Karpas-422 (cell line): ENCODE data around the gene PGLYRP1. TPM values are rescaled to one million over a fixed set of nuclear protein-coding genes. Genes with fewer than 3 reads are reported as not detected.

Experiments used
- DNase-seq: peaks from one replicate; pipeline ENCODE4 v3.0.0-alpha.2; 2015
- H2AFZ ChIP-seq: fragments of 200-600 bp; sonication (generic); 2 replicates; pipeline ENCODE4 v1.6.1; 2014; ENCODE audit warnings: antibody characterized with exemption, low read length, mixed read lengths
- H3K27ac ChIP-seq: fragments of 200-600 bp; sonication (generic); 2 replicates; pipeline ENCODE4 v1.5.1; 2014; ENCODE audit warnings: mild to moderate bottlenecking, low read length, moderate library complexity
- H3K27me3 ChIP-seq: fragments of 200-600 bp; sonication (generic); 2 replicates; pipeline ENCODE4 v1.6.1; 2014; ENCODE audit warnings: low read length, mixed read lengths
- H3K36me3 ChIP-seq: fragments of 200-600 bp; sonication (generic); 2 replicates; pipeline ENCODE4 v1.6.1; 2014; ENCODE audit warnings: low read length, mixed read lengths; ENCODE audit not compliant: insufficient read depth
- H3K4me1 ChIP-seq: fragments of 200-600 bp; sonication (generic); 2 replicates; pipeline ENCODE4 v1.6.1; 2014; ENCODE audit warnings: mild to moderate bottlenecking, low read length, mixed read lengths
- H3K4me2 ChIP-seq: fragments of 200-600 bp; sonication (generic); 2 replicates; pipeline ENCODE4 v1.6.1; 2014; ENCODE audit warnings: low read length, low read depth, mild to moderate bottlenecking; ENCODE audit not compliant: poor library complexity, severe bottlenecking
- H3K4me3 ChIP-seq: fragments of 200-600 bp; sonication (generic); 2 replicates; pipeline ENCODE4 v1.5.1; 2014; ENCODE audit warnings: mild to moderate bottlenecking, antibody characterized with exemption, low read length, mixed read lengths
- H3K79me2 ChIP-seq: fragments of 200-600 bp; sonication (generic); 2 replicates; pipeline ENCODE4 v1.6.1; 2014; ENCODE audit warnings: mild to moderate bottlenecking, low read length, mixed read lengths
- H3K9ac ChIP-seq: fragments of 200-600 bp; sonication (generic); 2 replicates; pipeline ENCODE4 v1.6.0; 2014; ENCODE audit warnings: low read length
- H3K9me2 ChIP-seq: fragments of 200-600 bp; sonication (generic), shearing (Covaris generic); replicated peaks from 2 replicates; pipeline ENCODE4 v1.6.0; 2014; ENCODE audit warnings: mild to moderate bottlenecking, low read length, moderate library complexity; ENCODE audit not compliant: insufficient read depth
- H3K9me3 ChIP-seq: fragments of 300-700, 200-600 bp; sonication (generic); 2 replicates; pipeline ENCODE4 v1.6.1; 2014; ENCODE audit warnings: low read length, mixed read lengths
- H4K20me1 ChIP-seq: fragments of 200-600 bp; sonication (generic); 2 replicates; pipeline ENCODE4 v1.6.1; 2014; ENCODE audit warnings: mild to moderate bottlenecking, antibody characterized with exemption, low read length, low read depth; ENCODE audit not compliant: insufficient read depth
- total RNA-seq: library from RNA; depleted of rRNA; stranded (reverse); fragments of >200 nt; shearing (Covaris generic); gene quantifications from 2 replicates; pipeline ENCODE4 v1.2.3, GENCODE V29; 2014; ENCODE audit warnings: low replicate concordance

PGLYRP1 gene
- total RNA-seq, 1 experiment from 2014 or later, result not detected

GRCh38 chr19:46060012-46060411 is 37.2 kb upstream of the PGLYRP1 start:
- no peak overlapping the region for H3K4me2 ChIP-seq
- H3K4me3 ChIP-seq, result no peak overlapping the region
- no peaks in the 10 kb centered on the region for H3K36me3 ChIP-seq
- H2AFZ ChIP-seq, result no peak overlapping the region
- no peaks in the 10 kb centered on the region for H4K20me1 ChIP-seq
- no peak overlapping the region for H3K27ac ChIP-seq
- no peak for DNase-seq
- H3K27me3 ChIP-seq, result no peaks in the 10 kb centered on the region
- H3K9ac ChIP-seq, result no peak overlapping the region
- H3K4me1 ChIP-seq, result no peaks in the 10 kb centered on the region
- no peaks in the 10 kb centered on the region for H3K9me2 ChIP-seq
- H3K79me2 ChIP-seq, result no peaks in the 10 kb centered on the region
- H3K9me3 ChIP-seq, result no peaks in the 10 kb centered on the region

DNA sequence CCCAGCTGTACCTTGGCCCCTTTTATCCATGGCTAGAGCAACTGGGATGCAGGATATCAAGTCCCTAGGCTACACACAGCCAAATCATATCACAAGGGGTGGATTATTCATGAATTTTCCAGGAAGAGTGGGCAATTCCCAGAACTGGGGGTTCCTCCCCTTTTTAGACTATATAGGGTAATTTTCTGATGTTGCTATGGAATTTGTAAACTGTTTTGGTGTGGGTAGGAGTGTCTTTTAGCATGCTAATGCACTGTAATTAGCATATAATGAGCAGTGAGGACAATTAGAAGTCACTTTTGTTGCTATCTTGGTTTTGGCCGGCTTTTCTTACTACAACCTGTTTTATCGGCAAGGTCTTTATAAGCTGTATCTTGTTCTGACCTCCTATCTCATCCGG is 35.9 kb upstream of the PGLYRP1 start:
- Histone ChIP-seq H3K4me2 (no peak overlapping the region), H3K9ac (no peak overlapping the region), H3K79me2 (no peaks in the 10 kb centered on the region), H3K4me1 (no peaks in the 10 kb centered on the region), H4K20me1 (no peaks in the 10 kb centered on the region), H3K9me2 (no peaks in the 10 kb centered on the region), H3K27ac (no peak overlapping the region), H3K27me3 (no peaks in the 10 kb centered on the region), H3K36me3 (no peaks in the 10 kb centered on the region), H2AFZ (no peak overlapping the region), H3K4me3 (no peak overlapping the region), H3K9me3 (no peaks in the 10 kb centered on the region)
- no peak for DNase-seq

DNA sequence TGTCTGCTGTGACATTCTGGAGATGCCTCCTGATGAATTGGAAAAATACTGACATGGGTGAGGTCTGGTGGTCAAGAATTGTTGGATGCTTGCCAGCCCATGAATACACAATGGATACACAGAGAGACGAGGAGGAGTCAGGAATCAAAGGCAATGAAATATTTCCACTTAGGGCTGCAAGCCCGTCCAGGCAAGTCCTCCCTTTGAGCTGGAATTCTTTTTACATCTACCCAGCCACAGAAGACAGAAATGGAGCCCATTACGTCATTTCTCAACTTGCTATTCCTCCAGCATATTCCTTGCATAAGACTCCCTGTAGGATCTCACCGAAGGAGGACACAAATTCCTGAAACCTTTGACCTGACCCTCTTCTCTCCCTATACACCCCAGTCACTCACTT is 33.7 kb upstream of the PGLYRP1 start:
- Histone ChIP-seq H3K36me3 (no peaks in the 10 kb centered on the region), H3K9me2 (no peaks in the 10 kb centered on the region)

GRCh38 chr19:46052896-46053295 is 30.0 kb upstream of the PGLYRP1 start:
- H3K27ac ChIP-seq, result no peak overlapping the region
- H3K27me3 ChIP-seq, result no peaks in the 10 kb centered on the region
- no peak overlapping the region for H2AFZ ChIP-seq
- H3K9ac ChIP-seq, result no peak overlapping the region
- H3K4me1 ChIP-seq, result no peaks in the 10 kb centered on the region
- DNase-seq, result no peak
- H3K4me3 ChIP-seq, result no peak overlapping the region
- H3K79me2 ChIP-seq, result no peaks in the 10 kb centered on the region
- no peaks in the 10 kb centered on the region for H3K9me2 ChIP-seq
- H3K36me3 ChIP-seq, result no peaks in the 10 kb centered on the region
- no peaks in the 10 kb centered on the region for H3K9me3 ChIP-seq
- H4K20me1 ChIP-seq, result no peaks in the 10 kb centered on the region
- no peak overlapping the region for H3K4me2 ChIP-seq

More for the DNA sequence above, 33.7 kb upstream of the PGLYRP1 start:
- Histone ChIP-seq H3K4me2 (no peak overlapping the region), H2AFZ (no peak overlapping the region), H3K79me2 (no peaks in the 10 kb centered on the region), H3K9me3 (no peaks in the 10 kb centered on the region), H3K4me3 (no peak overlapping the region), H3K27me3 (no peaks in the 10 kb centered on the region), H4K20me1 (no peaks in the 10 kb centered on the region), H3K9ac (no peak overlapping the region), H3K4me1 (no peaks in the 10 kb centered on the region), H3K27ac (no peak overlapping the region)
- no peak for DNase-seq

GRCh38 chr19:46049597-46049996 is 26.7 kb upstream of the PGLYRP1 start:
- DNase-seq, result peak; percentile 54
- H3K4me1 ChIP-seq, result no peaks in the 10 kb centered on the region
- H3K4me2 ChIP-seq, result no peak overlapping the region
- no peaks in the 10 kb centered on the region for H3K9me3 ChIP-seq
- H3K9me2 ChIP-seq, result no peaks in the 10 kb centered on the region
- no peaks in the 10 kb centered on the region for H3K36me3 ChIP-seq
- H3K27ac ChIP-seq, result no peak overlapping the region
- H3K9ac ChIP-seq, result no peak overlapping the region
- H3K4me3 ChIP-seq, result no peak overlapping the region
- no peaks in the 10 kb centered on the region for H4K20me1 ChIP-seq
- no peaks in the 10 kb centered on the region for H3K79me2 ChIP-seq
- H2AFZ ChIP-seq, result no peak overlapping the region
- no peaks in the 10 kb centered on the region for H3K27me3 ChIP-seq

- H2AFZ ChIP-seq, result no peak overlapping the region
- H3K36me3 ChIP-seq, result no peaks in the 10 kb centered on the region
- no peaks in the 10 kb centered on the region for H3K27me3 ChIP-seq
- no peaks in the 10 kb centered on the region for H3K9me2 ChIP-seq
- H4K20me1 ChIP-seq, result no peaks in the 10 kb centered on the region
- H3K4me1 ChIP-seq, result no peaks in the 10 kb centered on the region
- no peaks in the 10 kb centered on the region for H3K9me3 ChIP-seq
- DNase-seq, result no peak
- H3K4me3 ChIP-seq, result no peak overlapping the region
- no peak overlapping the region for H3K4me2 ChIP-seq
- no peak overlapping the region for H3K9ac ChIP-seq
- no peak overlapping the region for H3K27ac ChIP-seq
- no peaks in the 10 kb centered on the region for H3K79me2 ChIP-seq
These were observed 20.7 kb upstream of the PGLYRP1 start for GRCh38 chr19:46043519-46043918.

GRCh38 chr19:46042252-46042883 is 19.5 kb upstream of the PGLYRP1 start:
- H3K9me2 ChIP-seq, result no peaks in the 10 kb centered on the region
- no peaks in the 10 kb centered on the region for H3K4me1 ChIP-seq
- no peak overlapping the region for H3K4me2 ChIP-seq
- H3K36me3 ChIP-seq, result no peaks in the 10 kb centered on the region
- no peak overlapping the region for H3K4me3 ChIP-seq
- H3K9ac ChIP-seq, result no peak overlapping the region
- H3K9me3 ChIP-seq, result no peaks in the 10 kb centered on the region
- H4K20me1 ChIP-seq, result no peaks in the 10 kb centered on the region
- H3K79me2 ChIP-seq, result no peaks in the 10 kb centered on the region
- H2AFZ ChIP-seq, result no peak overlapping the region
- DNase-seq, result no peak
- H3K27ac ChIP-seq, result no peak overlapping the region
- H3K27me3 ChIP-seq, result no peaks in the 10 kb centered on the region

- H3K27me3 ChIP-seq, result no peaks in the 10 kb centered on the region
These were observed 18.2 kb upstream of the PGLYRP1 start, which contains the start of gene IGFL4 for GRCh38 chr19:46040952-46041500. IGFL4 (minus strand) TSS chr19:46041002; CDS start chr19:46040962, 40 bp downstream.

More at GRCh38 chr19:46040952-46041500, 18.2 kb upstream of the PGLYRP1 start, which contains the start of gene IGFL4:
- Histone ChIP-seq H3K9me2 (no peaks in the 10 kb centered on the region), H3K79me2 (no peaks in the 10 kb centered on the region), H3K36me3 (no peaks in the 10 kb centered on the region), H4K20me1 (no peaks in the 10 kb centered on the region), H3K9ac (no peak within 1 kb of the TSS), H3K4me2 (no peak within 1 kb of the TSS), H3K4me1 (no peaks in the 10 kb centered on the region), H3K4me3 (no peak within 1 kb of the TSS), H2AFZ (no peak within 1 kb of the TSS), H3K9me3 (no peaks in the 10 kb centered on the region), H3K27ac (no peak within 1 kb of the TSS)
- no peak for DNase-seq
